GM23338 (cell line): ENCODE measurements around the gene CALCB. TPM values are rescaled to one million over a fixed set of nuclear protein-coding genes. Genes with fewer than 3 reads are reported as not detected.
A peak's percentile ranks its signal among the peaks of the same experiment; 100 is the strongest.
"Not testable (repeated sequence)": the region's sequence is repeated elsewhere in the genome, so short reads cannot be mapped to it uniquely, and the experiment has no call there.

Experiments used
- ATAC-seq: fragments of 200-7000 bp; cut with Tn5 transposase; 3 replicates; pipeline ENCODE4 v1.9.1; 2020
- DNase-seq: peaks from one replicate; pipeline ENCODE4 v3.0.0-alpha.2; 2015; ENCODE audit warnings: low spot score
- H2AFZ ChIP-seq: fragments of 200-600 bp; sonication (generic); 2 replicates; pipeline ENCODE4 v1.8.0; 2016; ENCODE audit warnings: antibody characterized with exemption, mild to moderate bottlenecking, moderate library complexity
- H3F3A ChIP-seq: fragments of 200-600 bp; sonication (generic); replicated peaks from 2 replicates; pipeline ENCODE4 v1.8.0; 2017; ENCODE audit warnings: antibody characterized with exemption, mixed run types, low read depth
- H3K27ac ChIP-seq: fragments of 200-600 bp; sonication (generic); 2 replicates; pipeline ENCODE4 v1.6.1; 2016; ENCODE audit warnings: low read depth
- H3K27me3 ChIP-seq: fragments of 200-600 bp; sonication (generic); 2 replicates; pipeline ENCODE4 v1.8.0; 2016; ENCODE audit warnings: mild to moderate bottlenecking, mixed run types, moderate library complexity; ENCODE audit not compliant: insufficient read depth
- H3K36me3 ChIP-seq: fragments of 200-600 bp; sonication (generic); 2 replicates; pipeline ENCODE4 v1.8.0; 2016; ENCODE audit warnings: mild to moderate bottlenecking; ENCODE audit not compliant: insufficient read depth
- H3K4me1 ChIP-seq: fragments of 200-600 bp; sonication (generic); 2 replicates; pipeline ENCODE4 v1.8.0; 2016; ENCODE audit warnings: mild to moderate bottlenecking, moderate library complexity; ENCODE audit not compliant: insufficient read depth
- H3K4me2 ChIP-seq: fragments of 200-600 bp; sonication (generic); 2 replicates; pipeline ENCODE4 v1.7.1; 2017; ENCODE audit warnings: mixed run types
- H3K4me3 ChIP-seq: fragments of 200-600 bp; sonication (generic); 2 replicates; pipeline ENCODE4 v1.6.1; 2016; ENCODE audit warnings: mixed run types
- H3K79me2 ChIP-seq: fragments of 200-600 bp; sonication (generic); replicated peaks from 2 replicates; pipeline ENCODE4 v1.8.0; 2017; ENCODE audit warnings: mild to moderate bottlenecking; ENCODE audit not compliant: insufficient read depth
- H3K9me2 ChIP-seq: fragments of 200-600 bp; sonication (generic); 2 replicates; pipeline ENCODE4 v1.8.0; 2017; ENCODE audit not compliant: insufficient read depth
- H4K20me1 ChIP-seq: fragments of 200-600 bp; sonication (generic); replicated peaks from 2 replicates; pipeline ENCODE4 v1.8.0; 2017; ENCODE audit warnings: mild to moderate bottlenecking; ENCODE audit not compliant: insufficient read depth
- H3K27ac Mint-ChIP-seq: 2 replicates; pipeline ENCODE4 v1.8.0; 2020; ENCODE audit warnings: inconsistent platforms, mild to moderate bottlenecking, moderate library complexity, mixed read lengths
- H3K27me3 Mint-ChIP-seq: 3 replicates; pipeline ENCODE4 v1.8.0; 2022; ENCODE audit warnings: low read depth, mild to moderate bottlenecking, moderate library complexity, mixed read lengths, inconsistent platforms; ENCODE audit not compliant: insufficient read depth, poor library complexity
- H3K36me3 Mint-ChIP-seq: 3 replicates; pipeline ENCODE4 v1.8.0; 2021; ENCODE audit warnings: low read depth, mild to moderate bottlenecking, inconsistent platforms, moderate library complexity, mixed read lengths
- H3K4me1 Mint-ChIP-seq: 3 replicates; pipeline ENCODE4 v1.8.0; 2020; ENCODE audit warnings: mild to moderate bottlenecking, inconsistent platforms, mixed read lengths
- H3K4me3 Mint-ChIP-seq: 3 replicates; pipeline ENCODE4 v1.8.0; 2021; ENCODE audit warnings: moderate library complexity, mild to moderate bottlenecking, inconsistent platforms, mixed read lengths
- H3K9me3 Mint-ChIP-seq: 3 replicates; pipeline ENCODE4 v1.8.0; 2020; ENCODE audit warnings: moderate library complexity, mild to moderate bottlenecking, inconsistent platforms, mixed read lengths
- ETS1 ChIP-seq: IDR thresholded peaks from 2 replicates; pipeline ENCODE4 v1.6.1; 2016; ENCODE audit warnings: antibody characterized with exemption
- EZH2phosphoT487 ChIP-seq: fragments of 200-600 bp; sonication (generic); IDR thresholded peaks from one replicate; pipeline ENCODE4 v1.8.1; 2018; ENCODE audit warnings: antibody characterized with exemption; ENCODE audit not compliant: unreplicated experiment
- JUNB ChIP-seq: IDR thresholded peaks from one replicate; pipeline ENCODE4 v1.6.1; 2016; ENCODE audit warnings: antibody characterized with exemption; ENCODE audit not compliant: unreplicated experiment
- NANOG ChIP-seq: IDR thresholded peaks from 2 replicates; pipeline ENCODE4 v1.6.1; 2016; ENCODE audit warnings: antibody characterized with exemption, borderline replicate concordance
- REST ChIP-seq: IDR thresholded peaks from one replicate; pipeline ENCODE4 v1.6.1; 2018; ENCODE audit warnings: antibody characterized with exemption; ENCODE audit not compliant: unreplicated experiment
- ZNF331 ChIP-seq: fragments of 250-450 bp; sonication (Bioruptor Pico); IDR thresholded peaks from 2 replicates; pipeline ENCODE4 v1.5.0; 2020; ENCODE audit warnings: low read depth, mild to moderate bottlenecking, moderate library complexity
- polyA plus RNA-seq: library from polyadenylated mRNA; unstranded; fragments of >200 nt; fragmentation: Nextera tagmentation; extraction: Ambion mirVana; gene quantifications from 2 replicates; pipeline ENCODE4 v1.2.1, GENCODE V29; 2016
- total RNA-seq: library from RNA; depleted of rRNA; stranded (reverse); fragments of >200 nt; shearing (Covaris generic); gene quantifications from 2 replicates; pipeline ENCODE4 v1.2.3, GENCODE V29; 2014

Gene CALCB
- total and polyA plus RNA-seq, 2 experiments from 2014 or later, result 7.9 to 9.5 TPM

- no peaks in the 10 kb centered on the region for H3K27me3 Mint-ChIP-seq
- H3K36me3 ChIP-seq, result peaks cover 2% of the 10 kb centered on the region; the same call in 1 of the 2 replicates
These were observed 45.0 kb upstream of the CALCB start for GRCh38 chr11:15028379-15028778.

GRCh38 chr11:15031945-15032344 lies 41.4 kb upstream of the CALCB start:
- H3K4me1 Mint-ChIP-seq, H3K36me3 Mint-ChIP-seq, H2AFZ ChIP-seq, H3K79me2 ChIP-seq, DNase-seq, H3F3A ChIP-seq, H4K20me1 ChIP-seq, H3K9me2 ChIP-seq, H3K4me3 ChIP-seq, H3K27me3 Mint-ChIP-seq, H3K27ac Mint-ChIP-seq, H3K4me3 Mint-ChIP-seq, H3K4me2 ChIP-seq, H3K9me3 Mint-ChIP-seq, H3K27me3 ChIP-seq, ATAC-seq, H3K36me3 ChIP-seq, H3K27ac ChIP-seq, H3K4me1 ChIP-seq: not testable (repeated sequence)

More at GRCh38 chr11:15028379-15028778, 45.0 kb upstream of the CALCB start:
- Histone ChIP-seq H2AFZ (no peak overlapping the region), H3K4me1 (no peaks in the 10 kb centered on the region), H3K79me2 (no peaks in the 10 kb centered on the region), H3K9me2 (no peaks in the 10 kb centered on the region; the same call in 1 of the 2 replicates), H3K27ac (no peak overlapping the region), H4K20me1 (no peaks in the 10 kb centered on the region), H3K4me3 (no peak overlapping the region), H3K27me3 (no peaks in the 10 kb centered on the region), H3K4me2 (no peak overlapping the region), H3F3A (no peaks in the 10 kb centered on the region)
- H3K36me3 Mint-ChIP-seq, result peaks cover 9% of the 10 kb centered on the region; the same call in 1 of the 3 replicates
- DNase-seq (no peak), ATAC-seq (no peak)
- peaks cover 15% of the 10 kb centered on the region for H3K9me3 Mint-ChIP-seq
- H3K27ac Mint-ChIP-seq, result no peak overlapping the region
- H3K4me1 Mint-ChIP-seq, result peaks cover 11% of the 10 kb centered on the region; the same call in 2 of the 3 replicates
- TF ChIP-seq ZNF331 (CRISPR knock-in tag) (no peak), EZH2phosphoT487 (no peak), REST (no peak), NANOG (no peak)
- no peak overlapping the region for H3K4me3 Mint-ChIP-seq

- Mint-ChIP-seq H3K4me1 (no peaks in the 10 kb centered on the region), H3K27ac (no peak overlapping the region), H3K4me3 (no peak overlapping the region), H3K9me3 (no peaks in the 10 kb centered on the region), H3K27me3 (peaks cover 2% of the 10 kb centered on the region), H3K36me3 (no peaks in the 10 kb centered on the region; the same call in 2 of the 3 replicates)
- Histone ChIP-seq H3K4me3 (peak overlapping the region; percentile 41; the same call in 1 of the 2 replicates), H3F3A (no peaks in the 10 kb centered on the region), H4K20me1 (no peaks in the 10 kb centered on the region), H3K27me3 (no peaks in the 10 kb centered on the region), H3K4me1 (no peaks in the 10 kb centered on the region), H3K79me2 (no peaks in the 10 kb centered on the region), H3K4me2 (peak overlapping the region; percentile 74; the same call in 1 of the 2 replicates), H2AFZ (peak overlapping the region; percentile 99), H3K9me2 (no peaks in the 10 kb centered on the region), H3K27ac (no peak overlapping the region), H3K36me3 (no peaks in the 10 kb centered on the region)
- TF ChIP-seq JUNB (no peak), ETS1 (no peak), EZH2phosphoT487 (no peak)
- peak; percentile 36 for ATAC-seq
- no peak for DNase-seq
These were observed 38.6 kb upstream of the CALCB start for GRCh38 chr11:15034687-15035267.
